OCI-LY3 (cell line): ENCODE data around the gene GDF15.
"Not testable (repeated sequence)": the region's sequence is repeated elsewhere in the genome, so short reads cannot be mapped to it uniquely, and the experiment has no call there.

Source experiments
- H2AFZ ChIP-seq: fragments of 200-600, 300-600 bp; shearing (Covaris generic); 2 replicates; pipeline ENCODE4 v1.6.0; 2014; ENCODE audit warnings: antibody characterized with exemption, low read depth, low read length
- H3K27ac ChIP-seq: fragments of 200-600, 300-600 bp; sonication (generic); 2 replicates; pipeline ENCODE4 v1.5.1; 2014; ENCODE audit warnings: mild to moderate bottlenecking, low read length, moderate library complexity, mixed read lengths
- H3K27me3 ChIP-seq: fragments of 200-600, 300-600 bp; sonication (generic); 2 replicates; pipeline ENCODE4 v1.6.1; 2014; ENCODE audit warnings: low read depth, low read length, mixed read lengths
- H3K36me3 ChIP-seq: fragments of 200-600, 300-600 bp; sonication (generic); replicated peaks from 2 replicates; pipeline ENCODE3; 2014; ENCODE audit warnings: low read depth, low read length, mixed read lengths
- H3K4me1 ChIP-seq: fragments of 300-600, 200-600 bp; sonication (generic); 2 replicates; pipeline ENCODE4 v1.6.1; 2014; ENCODE audit warnings: low read length, mixed read lengths
- H3K4me2 ChIP-seq: fragments of 200-600, 300-600 bp; sonication (generic); 2 replicates; pipeline ENCODE4 v1.6.1; 2014; ENCODE audit warnings: low read length, mixed read lengths
- H3K4me3 ChIP-seq: fragments of 300-600, 200-600 bp; sonication (generic); 2 replicates; pipeline ENCODE4 v1.5.1; 2014; ENCODE audit warnings: antibody characterized with exemption, mild to moderate bottlenecking, low read length, moderate library complexity
- H3K79me2 ChIP-seq: fragments of 300-600, 200-600 bp; shearing (Covaris generic); 2 replicates; pipeline ENCODE4 v1.6.1; 2014; ENCODE audit warnings: mild to moderate bottlenecking, low read length, mixed read lengths
- H3K9ac ChIP-seq: fragments of 300-600, 200-600 bp; shearing (Covaris generic); 2 replicates; pipeline ENCODE4 v1.6.0; 2014; ENCODE audit warnings: mild to moderate bottlenecking, low read length, moderate library complexity
- H3K9me3 ChIP-seq: fragments of 200-600, 300-600 bp; shearing (Covaris generic); 2 replicates; pipeline ENCODE4 v1.6.1; 2014; ENCODE audit warnings: low read length, mixed read lengths; ENCODE audit not compliant: insufficient read depth
- H4K20me1 ChIP-seq: fragments of 200-600, 300-600 bp; sonication (generic); 2 replicates; pipeline ENCODE4 v1.6.1; 2016; ENCODE audit warnings: low read length, mixed read lengths; ENCODE audit not compliant: insufficient read depth
- CTCF ChIP-seq: fragments of 200-600, 300-600 bp; sonication (generic); IDR thresholded peaks from 2 replicates; pipeline ENCODE4 v1.5.1; 2014; ENCODE audit warnings: antibody characterized with exemption, low read length, low read depth
- EZH2phosphoT487 ChIP-seq: fragments of 200-600 bp; shearing (Covaris generic); IDR thresholded peaks from 2 replicates; pipeline ENCODE4 v1.6.1; 2018; ENCODE audit warnings: antibody characterized with exemption, mixed run types, low read depth

GDF15 gene

GRCh38 chr19:18357041-18357440 lies 28.9 kb upstream of the GDF15 start:
- Histone ChIP-seq H3K9me3 (no peaks in the 10 kb centered on the region), H3K27me3 (no peaks in the 10 kb centered on the region), H3K4me1 (no peaks in the 10 kb centered on the region), H3K27ac (no peak overlapping the region), H4K20me1 (no peaks in the 10 kb centered on the region), H3K4me2 (no peak overlapping the region), H3K4me3 (no peak overlapping the region), H2AFZ (no peak overlapping the region), H3K9ac (no peak overlapping the region), H3K79me2 (no peaks in the 10 kb centered on the region), H3K36me3 (peaks cover 14% of the 10 kb centered on the region)
- TF ChIP-seq CTCF (no peak), EZH2phosphoT487 (no peak)

GRCh38 chr19:18361646-18362045 lies 24.3 kb upstream of the GDF15 start:
- no peak overlapping the region for H3K9ac ChIP-seq
- no peak overlapping the region for H3K4me3 ChIP-seq
- no peaks in the 10 kb centered on the region for H3K27me3 ChIP-seq
- no peak overlapping the region for H3K27ac ChIP-seq
- peaks cover 25% of the 10 kb centered on the region for H3K4me1 ChIP-seq
- peaks cover 17% of the 10 kb centered on the region for H3K36me3 ChIP-seq
- H2AFZ ChIP-seq = no peak overlapping the region
- no peak for TF ChIP-seq EZH2phosphoT487
- no peak for TF ChIP-seq CTCF
- H3K4me2 ChIP-seq = no peak overlapping the region
- no peaks in the 10 kb centered on the region for H3K79me2 ChIP-seq
- no peaks in the 10 kb centered on the region for H3K9me3 ChIP-seq
- no peaks in the 10 kb centered on the region for H4K20me1 ChIP-seq

- TF ChIP-seq EZH2phosphoT487 = no peak
- TF ChIP-seq CTCF = no peak
These were observed 22.9 kb upstream of the GDF15 start for GRCh38 chr19:18362934-18363542.

GRCh38 chr19:18363787-18364186 lies 22.2 kb upstream of the GDF15 start:
- Histone ChIP-seq H3K9ac (no peak overlapping the region), H3K27ac (no peak overlapping the region)

More at GRCh38 chr19:18362934-18363542, 22.9 kb upstream of the GDF15 start:
- H3K9ac ChIP-seq = no peak overlapping the region
- no peak overlapping the region for H3K4me3 ChIP-seq
- peaks cover 6% of the 10 kb centered on the region for H3K36me3 ChIP-seq
- H3K27me3 ChIP-seq = no peaks in the 10 kb centered on the region
- peaks cover 25% of the 10 kb centered on the region for H3K4me1 ChIP-seq
- H3K79me2 ChIP-seq = no peaks in the 10 kb centered on the region
- no peaks in the 10 kb centered on the region for H3K9me3 ChIP-seq
- H3K27ac ChIP-seq = no peak overlapping the region
- H2AFZ ChIP-seq = no peak overlapping the region
- H3K4me2 ChIP-seq = no peak overlapping the region
- no peaks in the 10 kb centered on the region for H4K20me1 ChIP-seq

DNA sequence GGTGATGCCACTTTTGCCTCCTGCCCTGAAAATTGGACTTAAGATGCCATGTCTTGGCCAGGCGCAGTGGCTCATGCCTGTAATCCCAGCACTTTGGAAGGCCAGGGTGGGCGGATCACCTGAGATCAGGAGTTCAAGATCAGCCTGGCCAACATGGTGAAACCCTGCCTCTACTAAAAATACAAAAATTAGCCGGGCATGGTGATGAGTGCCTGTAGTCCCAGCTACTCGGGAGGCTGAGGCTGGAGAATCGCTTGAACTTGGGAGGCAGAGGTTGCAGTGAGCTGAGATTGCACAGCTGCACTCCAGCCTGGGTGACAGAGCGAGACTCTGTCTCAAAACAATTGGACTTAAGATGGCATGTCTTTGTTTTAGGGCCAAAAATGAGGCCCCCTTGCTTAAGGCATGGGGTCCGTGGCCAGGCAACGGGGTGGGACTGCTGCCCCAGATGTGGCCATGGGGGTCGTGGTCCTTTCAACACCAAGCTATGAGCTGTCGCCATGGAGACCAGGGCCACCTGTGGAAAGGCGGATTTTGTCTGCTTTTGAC lies 21.6 kb upstream of the GDF15 start:
- H3K36me3 ChIP-seq, H3K79me2 ChIP-seq, H3K27me3 ChIP-seq, H4K20me1 ChIP-seq, H3K9me3 ChIP-seq: not testable (repeated sequence)
- H3K4me2 ChIP-seq = peak overlapping the region; percentile 58
- peak overlapping the region; percentile 56 for H3K4me3 ChIP-seq
- peaks cover 25% of the 10 kb centered on the region for H3K4me1 ChIP-seq
- H3K9ac ChIP-seq = peak overlapping the region; percentile 56
- H3K27ac ChIP-seq = peak overlapping the region; percentile 46
- peak overlapping the region; percentile 27 for H2AFZ ChIP-seq

More at GRCh38 chr19:18363787-18364186, 22.2 kb upstream of the GDF15 start:
- no peaks in the 10 kb centered on the region for H3K9me3 ChIP-seq
- no peak overlapping the region for H3K4me2 ChIP-seq
- peaks cover 25% of the 10 kb centered on the region for H3K4me1 ChIP-seq
- no peak overlapping the region for H2AFZ ChIP-seq
- no peaks in the 10 kb centered on the region for H4K20me1 ChIP-seq
- no peaks in the 10 kb centered on the region for H3K27me3 ChIP-seq
- H3K36me3 ChIP-seq = peaks cover 6% of the 10 kb centered on the region
- H3K79me2 ChIP-seq = no peaks in the 10 kb centered on the region
- no peak overlapping the region for H3K4me3 ChIP-seq
- TF ChIP-seq EZH2phosphoT487 = no peak
- TF ChIP-seq CTCF = no peak
